ENCODE data around the gene TBL1X. TPM values are rescaled to one million over a fixed set of nuclear protein-coding genes. Genes with fewer than 3 reads are reported as not detected.

TBL1X gene
- polyA plus RNA-seq, 1 donor (not counting 4 experiments of a cell fraction or from before 2014, with no cell fraction given): 2.2 TPM

GRCh38 chrX:9678215-9678965 lies 213.5 kb downstream of the TBL1X start:
- no peaks in the 10 kb centered on the region for H4K20me1 ChIP-seq (ENCODE audit: control insufficient read depth, extremely low read depth, insufficient read depth, low read length)
- H3K79me2 ChIP-seq (ENCODE audit: control insufficient read depth, insufficient read depth, low read length): no peaks in the 10 kb centered on the region
- H3K4me1 ChIP-seq (ENCODE audit: control insufficient read depth, extremely low read depth, insufficient read depth, low read length): peaks cover 4% of the 10 kb centered on the region
- no peak overlapping the region for H3K27ac ChIP-seq (ENCODE audit: control insufficient read depth, insufficient read depth, low read length)
- dilution Hi-C loops (cut with MboI; ENCODE audit: extremely low pct_ligation_motif_present, low sequenced_read_pairs): no loop called here
- H3K27me3 ChIP-seq (ENCODE audit: control insufficient read depth, extremely low read depth, insufficient read depth, low read length): no peaks in the 10 kb centered on the region
- DNase-seq (ENCODE audit: low read depth, low spot score) (no peak), FAIRE-seq (no peak)
- H3K9ac ChIP-seq (ENCODE audit: control insufficient read depth, extremely low read depth, insufficient read depth, low read length): no peak overlapping the region
- H3K36me3 ChIP-seq (ENCODE audit: control insufficient read depth in 2 of 2, extremely low read depth in 1 of 2, insufficient read depth in 2 of 2, low read length in 2 of 2): no peaks in the 10 kb centered on the region
- TF ChIP-seq CTCF (optimal IDR thresholded peaks at IDR 0.05 in 1 of 3, IDR thresholded peaks at IDR 0.05 in 1 of 3, conservative IDR thresholded peaks at IDR 0.05 in 1 of 3; ENCODE audit: extremely low read depth in 1 of 3, insufficient read depth in 2 of 3, low read length in 3 of 3) (no peak), EZH2 (IDR thresholded peaks at IDR 0.05; ENCODE audit: low read length) (no peak)
- no peak overlapping the region for H3K4me2 ChIP-seq (ENCODE audit: control insufficient read depth, extremely low read depth, insufficient read depth, low read depth, low read length)
- H3K9me1 ChIP-seq (ENCODE audit: control insufficient read depth, extremely low read depth, insufficient read depth, low read length): no peaks in the 10 kb centered on the region
- no peak overlapping the region for H2AFZ ChIP-seq (ENCODE audit: control insufficient read depth, low read length)
- no peak overlapping the region for H3K4me3 ChIP-seq (ENCODE audit: control insufficient read depth in 2 of 3, extremely low read depth in 1 of 3, insufficient read depth in 2 of 3, low read depth in 1 of 3, low read length in 3 of 3)
- no peaks in the 10 kb centered on the region for H3K9me3 ChIP-seq (ENCODE audit: control insufficient read depth, low read depth, low read length)

- DNase-seq (ENCODE audit: low read depth, low spot score) (no peak), FAIRE-seq (no peak)
- no peaks in the 10 kb centered on the region for H3K36me3 ChIP-seq (ENCODE audit: control insufficient read depth in 2 of 2, extremely low read depth in 1 of 2, insufficient read depth in 2 of 2, low read length in 2 of 2)
- no peak overlapping the region for H3K27ac ChIP-seq (ENCODE audit: control insufficient read depth, insufficient read depth, low read length)
- no peaks in the 10 kb centered on the region for H3K27me3 ChIP-seq (ENCODE audit: control insufficient read depth, extremely low read depth, insufficient read depth, low read length)
- H3K79me2 ChIP-seq (ENCODE audit: control insufficient read depth, insufficient read depth, low read length): no peaks in the 10 kb centered on the region
- TF ChIP-seq CTCF (optimal IDR thresholded peaks at IDR 0.05 in 1 of 3, IDR thresholded peaks at IDR 0.05 in 1 of 3, conservative IDR thresholded peaks at IDR 0.05 in 1 of 3; ENCODE audit: extremely low read depth in 1 of 3, insufficient read depth in 2 of 3, low read length in 3 of 3) (no peak), EZH2 (IDR thresholded peaks at IDR 0.05; ENCODE audit: low read length) (no peak)
- H3K4me1 ChIP-seq (ENCODE audit: control insufficient read depth, extremely low read depth, insufficient read depth, low read length): peaks cover 4% of the 10 kb centered on the region
- no peaks in the 10 kb centered on the region for H4K20me1 ChIP-seq (ENCODE audit: control insufficient read depth, extremely low read depth, insufficient read depth, low read length)
- dilution Hi-C loops (cut with MboI; ENCODE audit: extremely low pct_ligation_motif_present, low sequenced_read_pairs): no loop called here
- no peak overlapping the region for H3K4me2 ChIP-seq (ENCODE audit: control insufficient read depth, extremely low read depth, insufficient read depth, low read depth, low read length)
- H3K9me1 ChIP-seq (ENCODE audit: control insufficient read depth, extremely low read depth, insufficient read depth, low read length): no peaks in the 10 kb centered on the region
- H3K4me3 ChIP-seq (ENCODE audit: control insufficient read depth in 2 of 3, extremely low read depth in 1 of 3, insufficient read depth in 2 of 3, low read depth in 1 of 3, low read length in 3 of 3): no peak overlapping the region
- no peak overlapping the region for H2AFZ ChIP-seq (ENCODE audit: control insufficient read depth, low read length)
- no peak overlapping the region for H3K9ac ChIP-seq (ENCODE audit: control insufficient read depth, extremely low read depth, insufficient read depth, low read length)
- no peaks in the 10 kb centered on the region for H3K9me3 ChIP-seq (ENCODE audit: control insufficient read depth, low read depth, low read length)
Measured at GRCh38 chrX:9681011-9681410, 216.2 kb downstream of the TBL1X start.

Measured in keratinocyte (primary cell).